Measurements from ENCODE around the gene COL17A1. TPM values are rescaled to one million over a fixed set of nuclear protein-coding genes. Genes with fewer than 3 reads are reported as not detected.

COL17A1 gene
- total and polyA plus RNA-seq, 8 donors: 0.45 to 53.3 (median 4.5) TPM

DNA sequence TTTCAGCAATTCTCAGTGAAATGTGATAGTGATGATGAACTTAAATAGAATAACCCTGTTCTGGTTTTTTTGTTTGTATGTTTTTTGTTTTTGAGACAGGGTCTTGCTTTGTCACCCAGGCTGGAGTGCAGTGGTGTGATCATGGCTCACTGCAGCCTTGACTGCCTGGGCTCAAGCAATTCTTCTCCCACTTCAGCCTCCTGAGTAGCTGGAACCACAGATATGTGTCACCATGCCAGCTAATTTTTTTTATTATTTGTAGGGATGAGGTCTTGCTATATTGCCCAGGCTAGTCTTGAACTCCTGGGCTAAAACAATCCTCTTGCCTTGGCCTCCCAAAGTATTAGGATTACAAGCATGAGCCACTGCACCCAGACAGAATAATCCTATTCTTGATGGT lies 14.3 kb upstream of the COL17A1 start:
- Histone ChIP-seq H3K27ac (no peak overlapping the region), H3K9me3 (peaks cover 0 to 9% (median 0%) of the 10 kb centered on the region in 4 donors), H3K36me3 (no peaks in the 10 kb centered on the region), H3K4me3 (no peak overlapping the region), H3K4me1 (no peaks in the 10 kb centered on the region), H3K27me3 (no peaks in the 10 kb centered on the region)
- intact Hi-C loops (cut with DNase I; ENCODE audit: low total_unique reads): no loop called here
- TF ChIP-seq POLR2A (IDR thresholded peaks at IDR 0.05): no peak
- TF ChIP-seq, protein P1, sequence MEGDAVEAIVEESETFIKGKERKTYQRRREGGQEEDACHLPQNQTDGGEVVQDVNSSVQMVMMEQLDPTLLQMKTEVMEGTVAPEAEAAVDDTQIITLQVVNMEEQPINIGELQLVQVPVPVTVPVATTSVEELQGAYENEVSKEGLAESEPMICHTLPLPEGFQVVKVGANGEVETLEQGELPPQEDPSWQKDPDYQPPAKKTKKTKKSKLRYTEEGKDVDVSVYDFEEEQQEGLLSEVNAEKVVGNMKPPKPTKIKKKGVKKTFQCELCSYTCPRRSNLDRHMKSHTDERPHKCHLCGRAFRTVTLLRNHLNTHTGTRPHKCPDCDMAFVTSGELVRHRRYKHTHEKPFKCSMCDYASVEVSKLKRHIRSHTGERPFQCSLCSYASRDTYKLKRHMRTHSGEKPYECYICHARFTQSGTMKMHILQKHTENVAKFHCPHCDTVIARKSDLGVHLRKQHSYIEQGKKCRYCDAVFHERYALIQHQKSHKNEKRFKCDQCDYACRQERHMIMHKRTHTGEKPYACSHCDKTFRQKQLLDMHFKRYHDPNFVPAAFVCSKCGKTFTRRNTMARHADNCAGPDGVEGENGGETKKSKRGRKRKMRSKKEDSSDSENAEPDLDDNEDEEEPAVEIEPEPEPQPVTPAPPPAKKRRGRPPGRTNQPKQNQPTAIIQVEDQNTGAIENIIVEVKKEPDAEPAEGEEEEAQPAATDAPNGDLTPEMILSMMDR (IDR thresholded peaks at IDR 0.05): no peak
- TF ChIP-seq POLR2AphosphoS5 (IDR thresholded peaks at IDR 0.05): no peak
- TF ChIP-seq EP300 (IDR thresholded peaks at IDR 0.05): no peak
- no peak for DNase-seq

DNA sequence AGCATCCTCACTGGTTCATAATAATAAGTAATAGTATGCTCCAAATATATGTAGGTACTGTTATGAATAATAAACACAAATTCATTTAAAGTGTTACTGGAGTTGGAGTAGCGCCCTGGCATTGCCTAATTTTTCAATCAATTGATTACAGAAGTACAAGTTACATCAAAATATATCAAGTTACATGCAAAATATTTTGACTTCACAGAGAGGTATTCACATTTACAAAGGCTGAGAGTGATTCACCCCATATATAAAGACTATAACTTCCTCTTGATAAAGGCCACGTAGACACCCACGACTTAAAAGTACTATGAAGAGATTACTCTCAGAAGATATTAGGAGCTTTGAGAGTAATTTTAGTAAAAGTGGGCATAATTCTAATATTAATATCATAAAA lies 13.6 kb upstream of the COL17A1 start:
- no peak overlapping the region for H3K4me3 ChIP-seq
- WGBS, 5 donors: 54 to 79% (median 71%) methylated on average over 3 of the region's 3 CpGs
- no peaks in the 10 kb centered on the region for H3K4me1 ChIP-seq
- TF ChIP-seq POLR2A (IDR thresholded peaks at IDR 0.05): no peak
- TF ChIP-seq, protein P1 (IDR thresholded peaks at IDR 0.05): no peak
- TF ChIP-seq EP300 (IDR thresholded peaks at IDR 0.05): no peak
- no peak for TF ChIP-seq POLR2AphosphoS5 (IDR thresholded peaks at IDR 0.05)
- H3K9me3 ChIP-seq: peaks cover 0 to 9% (median 0%) of the 10 kb centered on the region in 4 donors
- no peaks in the 10 kb centered on the region for H3K36me3 ChIP-seq
- no peak for DNase-seq
- H3K27ac ChIP-seq: no peak overlapping the region
- intact Hi-C loops (cut with DNase I; ENCODE audit: low total_unique reads): no loop called here
- no peaks in the 10 kb centered on the region for H3K27me3 ChIP-seq

DNA sequence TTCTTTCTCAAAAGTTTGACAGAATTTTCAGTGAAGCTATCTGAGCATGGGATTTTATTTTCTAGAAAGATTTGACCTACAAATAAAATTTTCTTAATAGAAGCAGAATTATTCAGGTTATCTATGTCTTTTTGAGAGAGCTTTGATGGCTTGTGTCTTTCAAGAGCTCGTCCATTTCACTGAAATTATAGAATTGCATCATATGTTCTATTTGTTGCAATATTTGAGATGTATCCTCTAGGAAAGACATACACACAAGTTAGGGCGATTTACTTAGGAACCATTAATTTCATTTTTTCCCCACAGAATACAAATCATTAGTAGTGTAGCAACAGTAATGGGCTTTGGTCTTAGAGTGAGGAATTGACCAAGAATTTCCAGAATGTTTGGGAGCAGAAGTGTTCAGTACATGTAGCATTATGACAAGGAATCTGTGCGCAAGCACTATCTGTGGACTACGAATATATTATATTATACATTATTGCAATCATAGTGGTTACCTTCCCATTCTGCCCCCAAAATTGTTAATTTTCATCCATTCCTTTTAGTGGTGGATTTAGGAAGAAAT lies 12.8 kb upstream of the COL17A1 start:
- Histone ChIP-seq H3K4me3 (no peak overlapping the region), H3K27me3 (no peaks in the 10 kb centered on the region), H3K36me3 (no peaks in the 10 kb centered on the region), H3K27ac (no peak overlapping the region), H3K4me1 (no peaks in the 10 kb centered on the region), H3K9me3 (peaks cover 0 to 9% (median 0%) of the 10 kb centered on the region in 4 donors)
- no peak for TF ChIP-seq POLR2A (IDR thresholded peaks at IDR 0.05)
- TF ChIP-seq, protein P1 (IDR thresholded peaks at IDR 0.05): no peak
- no peak for TF ChIP-seq EP300 (IDR thresholded peaks at IDR 0.05)
- TF ChIP-seq POLR2AphosphoS5 (IDR thresholded peaks at IDR 0.05): no peak
- WGBS, 5 donors: 89 to 95% (median 94%) methylated on average over 4 of the region's 4 CpGs
- intact Hi-C loops (cut with DNase I; ENCODE audit: low total_unique reads): no loop called here
- DNase-seq: no peak

DNA sequence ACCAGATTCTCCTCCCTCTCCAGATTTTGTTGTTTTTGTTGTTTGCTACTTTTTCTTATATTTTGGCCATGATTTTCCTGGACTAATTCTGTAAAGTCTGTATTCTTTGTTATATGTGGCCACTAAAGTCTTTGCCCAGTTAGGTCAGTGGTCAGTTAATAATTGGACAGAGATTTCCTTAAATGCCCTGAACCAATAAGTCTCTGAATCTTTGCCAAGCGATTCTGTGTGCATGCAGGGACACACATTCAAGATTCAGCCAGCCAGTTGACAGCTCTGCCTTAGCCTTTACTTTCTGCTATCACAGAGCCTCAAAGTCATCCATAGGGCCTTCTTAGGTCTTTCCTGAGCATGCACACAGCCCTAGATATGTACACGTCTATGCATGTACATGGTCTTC lies 11.0 kb upstream of the COL17A1 start:
- TF ChIP-seq POLR2A (IDR thresholded peaks at IDR 0.05) (no peak), EP300 (IDR thresholded peaks at IDR 0.05) (no peak), POLR2AphosphoS5 (IDR thresholded peaks at IDR 0.05) (no peak)
- TF ChIP-seq, protein P1 (IDR thresholded peaks at IDR 0.05): no peak
- H3K27me3 ChIP-seq: no peaks in the 10 kb centered on the region
- H3K9me3 ChIP-seq: peaks cover 0 to 9% (median 0%) of the 10 kb centered on the region in 4 donors
- DNase-seq: no peak
- intact Hi-C loops (cut with DNase I; ENCODE audit: low total_unique reads): no loop called here
- no peaks in the 10 kb centered on the region for H3K36me3 ChIP-seq
- 88 to 98% (median 90%) methylated on average over 2 of the region's 2 CpGs for WGBS, 5 donors
- no peak overlapping the region for H3K27ac ChIP-seq
- H3K4me1 ChIP-seq: no peaks in the 10 kb centered on the region
- no peak overlapping the region for H3K4me3 ChIP-seq

All from stomach (tissue), 9 donors.